ENCODE measurements around the gene PCDHGA3. TPM values are rescaled to one million over a fixed set of nuclear protein-coding genes. Genes with fewer than 3 reads are reported as not detected.
"Not testable (repeated sequence)": the region's sequence is repeated elsewhere in the genome, so short reads cannot be mapped to it uniquely, and the experiment has no call there.

PCDHGA3 gene
- polyA plus RNA-seq, 10 donors = 1.2 to 1.7 (median 1.4) TPM

GRCh38 chr5:141345327-141345726 lies 1.7 kb downstream of the PCDHGA3 start:
- DNase-seq = no peak

GRCh38 chr5:141346017-141346416 lies 2.4 kb downstream of the PCDHGA3 start:
- DNase-seq = not testable (repeated sequence)

GRCh38 chr5:141349917-141350619 lies 6.4 kb downstream of the PCDHGA3 start, which contains the start of gene PCDHGB1:
Gene PCDHGB1, plus strand, starts transcription at chr5:141350099. Its CDS starts 162 bp downstream, at chr5:141350261.
- no peak for DNase-seq

- DNase-seq = no peak
Measured at GRCh38 chr5:141351591-141351990, 8.0 kb downstream of the PCDHGA3 start.

GRCh38 chr5:141354900-141355469 lies 11.4 kb downstream of the PCDHGA3 start, which contains the start of gene PCDHGA4:
Gene PCDHGA4, plus strand, starts transcription at chr5:141355021. Its CDS starts 87 bp downstream, at chr5:141355108.
- DNase-seq = no peak

GRCh38 chr5:141355641-141356040 lies 12.0 kb downstream of the PCDHGA3 start:
- DNase-seq = no peak

GRCh38 chr5:141356133-141356532 lies 12.5 kb downstream of the PCDHGA3 start:
- no peak for DNase-seq

GRCh38 chr5:141356950-141357349 lies 13.3 kb downstream of the PCDHGA3 start:
- no peak for DNase-seq

- peak in 1 of 3 donors; percentile 11 for DNase-seq
Measured at GRCh38 chr5:141359790-141360426, 16.3 kb downstream of the PCDHGA3 start, which contains the start of gene PCDHGB2. Gene PCDHGB2, plus strand, starts transcription at chr5:141359994. Its CDS starts 142 bp downstream, at chr5:141360136.

- DNase-seq = no peak
Measured at GRCh38 chr5:141360685-141361084, 17.1 kb downstream of the PCDHGA3 start.

GRCh38 chr5:141362719-141363118 lies 19.1 kb downstream of the PCDHGA3 start:
- DNase-seq = no peak

GRCh38 chr5:141363952-141364660 lies 20.5 kb downstream of the PCDHGA3 start, which contains the start of gene PCDHGA5:
Gene PCDHGA5, plus strand, starts transcription at chr5:141364162. Its CDS starts 169 bp downstream, at chr5:141364331.
- DNase-seq = peak in 1 of 3 donors; percentile 17

- no peak for DNase-seq
Measured at GRCh38 chr5:141366016-141366896, 22.6 kb downstream of the PCDHGA3 start.

- DNase-seq = peak in 1 of 3 donors; percentile 17
Measured at GRCh38 chr5:141369994-141370848, 26.6 kb downstream of the PCDHGA3 start, which contains the start of gene PCDHGB3. Gene PCDHGB3, plus strand, starts transcription at chr5:141370242. Its CDS starts 153 bp downstream, at chr5:141370395.

GRCh38 chr5:141371572-141372475 lies 28.2 kb downstream of the PCDHGA3 start:
- DNase-seq = no peak

- DNase-seq = peak in 1 of 3 donors; percentile 14
Measured at GRCh38 chr5:141373673-141374317, 30.2 kb downstream of the PCDHGA3 start, which contains the start of gene PCDHGA6. Gene PCDHGA6, plus strand, starts transcription at chr5:141373891. Its CDS starts 193 bp downstream, at chr5:141374084.

- no peak for DNase-seq
Measured at GRCh38 chr5:141374627-141375026, 31.0 kb downstream of the PCDHGA3 start.
